ENCODE measurements around the gene NLRC3.

NLRC3 gene

GRCh38 chr16:3606441-3606840 is 29.2 kb upstream of the NLRC3 start:
- H3K4me3 ChIP-seq (ENCODE audit: low read depth, low read length), result no peak overlapping the region
- H3K36me3 ChIP-seq (ENCODE audit: control insufficient read depth, insufficient read depth, low read length), result no peaks in the 10 kb centered on the region
- H3K27ac ChIP-seq, result no peak overlapping the region
- no peaks in the 10 kb centered on the region for H3K27me3 ChIP-seq (ENCODE audit: control insufficient read depth, insufficient read depth, low read length)
- H3K4me2 ChIP-seq (ENCODE audit: low read length), result no peak overlapping the region
- H3K9ac ChIP-seq, result no peak overlapping the region
- no peaks in the 10 kb centered on the region for H3K4me1 ChIP-seq
- TF ChIP-seq CTCF (IDR thresholded peaks at IDR 0.05), result no peak
- no peak overlapping the region for H2AFZ ChIP-seq
- H3K79me2 ChIP-seq, result no peaks in the 10 kb centered on the region
- H3K9me3 ChIP-seq (ENCODE audit: control insufficient read depth, low read length), result no peaks in the 10 kb centered on the region

GRCh38 chr16:3602320-3602653 is 25.1 kb upstream of the NLRC3 start:
- no peaks in the 10 kb centered on the region for H3K36me3 ChIP-seq (ENCODE audit: control insufficient read depth, insufficient read depth, low read length)
- H3K4me3 ChIP-seq (ENCODE audit: low read depth, low read length), result no peak overlapping the region
- H3K27me3 ChIP-seq (ENCODE audit: control insufficient read depth, insufficient read depth, low read length), result no peaks in the 10 kb centered on the region
- H3K4me1 ChIP-seq, result no peaks in the 10 kb centered on the region
- H3K4me2 ChIP-seq (ENCODE audit: low read length), result no peak overlapping the region
- TF ChIP-seq CTCF (IDR thresholded peaks at IDR 0.05), result no peak
- H3K9ac ChIP-seq, result no peak overlapping the region
- H3K9me3 ChIP-seq (ENCODE audit: control insufficient read depth, low read length), result no peaks in the 10 kb centered on the region
- H2AFZ ChIP-seq, result no peak overlapping the region
- H3K27ac ChIP-seq, result no peak overlapping the region
- H3K79me2 ChIP-seq, result no peaks in the 10 kb centered on the region

GRCh38 chr16:3601614-3602319 is 24.6 kb upstream of the NLRC3 start:
- Histone ChIP-seq H3K27me3 (ENCODE audit: control insufficient read depth, insufficient read depth, low read length) (no peaks in the 10 kb centered on the region), H3K9ac (no peak overlapping the region), H2AFZ (no peak overlapping the region), H3K4me2 (ENCODE audit: low read length) (no peak overlapping the region), H3K27ac (no peak overlapping the region), H3K4me3 (ENCODE audit: low read depth, low read length) (no peak overlapping the region), H3K79me2 (no peaks in the 10 kb centered on the region), H3K4me1 (no peaks in the 10 kb centered on the region), H3K9me3 (ENCODE audit: control insufficient read depth, low read length) (no peaks in the 10 kb centered on the region), H3K36me3 (ENCODE audit: control insufficient read depth, insufficient read depth, low read length) (no peaks in the 10 kb centered on the region)
- TF ChIP-seq CTCF (IDR thresholded peaks at IDR 0.05), result no peak

- H3K9ac ChIP-seq, result no peak overlapping the region
- H3K9me3 ChIP-seq (ENCODE audit: control insufficient read depth, low read length), result no peaks in the 10 kb centered on the region
- no peak overlapping the region for H3K27ac ChIP-seq
- no peaks in the 10 kb centered on the region for H3K27me3 ChIP-seq (ENCODE audit: control insufficient read depth, insufficient read depth, low read length)
- H3K4me1 ChIP-seq, result no peaks in the 10 kb centered on the region
- no peaks in the 10 kb centered on the region for H3K79me2 ChIP-seq
- no peak overlapping the region for H3K4me3 ChIP-seq (ENCODE audit: low read depth, low read length)
- no peak for TF ChIP-seq CTCF (IDR thresholded peaks at IDR 0.05)
- H2AFZ ChIP-seq, result no peak overlapping the region
- H3K36me3 ChIP-seq (ENCODE audit: control insufficient read depth, insufficient read depth, low read length), result no peaks in the 10 kb centered on the region
- no peak overlapping the region for H3K4me2 ChIP-seq (ENCODE audit: low read length)
Observed at GRCh38 chr16:3599922-3600321, 22.7 kb upstream of the NLRC3 start.

- H2AFZ ChIP-seq, result no peak overlapping the region
- H3K9me3 ChIP-seq (ENCODE audit: control insufficient read depth, low read length), result no peaks in the 10 kb centered on the region
- no peaks in the 10 kb centered on the region for H3K79me2 ChIP-seq
- no peaks in the 10 kb centered on the region for H3K4me1 ChIP-seq
- H3K4me2 ChIP-seq (ENCODE audit: low read length), result no peak overlapping the region
- no peak overlapping the region for H3K4me3 ChIP-seq (ENCODE audit: low read depth, low read length)
- no peaks in the 10 kb centered on the region for H3K36me3 ChIP-seq (ENCODE audit: control insufficient read depth, insufficient read depth, low read length)
- no peak for TF ChIP-seq CTCF (IDR thresholded peaks at IDR 0.05)
- no peak overlapping the region for H3K9ac ChIP-seq
- H3K27me3 ChIP-seq (ENCODE audit: control insufficient read depth, insufficient read depth, low read length), result no peaks in the 10 kb centered on the region
- H3K27ac ChIP-seq, result no peak overlapping the region
Observed at GRCh38 chr16:3599121-3599520, 21.9 kb upstream of the NLRC3 start.
